ENCODE measurements around the gene ASTL.
"Not testable (repeated sequence)": the region's sequence is repeated elsewhere in the genome, so short reads cannot be mapped to it uniquely, and the experiment has no call there.

The ASTL gene

GRCh38 chr2:96089356-96090195 lies 48.7 kb downstream of the ASTL start:
- TF ChIP-seq CTCF (conservative IDR thresholded peaks at IDR 0.05; ENCODE audit: low read length): no peak
- DNase-seq (ENCODE audit: low read depth): no peak
- no peak overlapping the region for H3K4me3 ChIP-seq (ENCODE audit: low read length)

- TF ChIP-seq CTCF (conservative IDR thresholded peaks at IDR 0.05; ENCODE audit: low read length): no peak
Observed at GRCh38 chr2:96088340-96089335, 49.7 kb downstream of the ASTL start.

GRCh38 chr2:96087130-96087529 lies 51.2 kb downstream of the ASTL start:
- no peak for DNase-seq (ENCODE audit: low read depth)
- TF ChIP-seq CTCF (conservative IDR thresholded peaks at IDR 0.05; ENCODE audit: low read length): no peak
- H3K4me3 ChIP-seq (ENCODE audit: low read length): no peak overlapping the region

More at GRCh38 chr2:96088340-96089335, 49.7 kb downstream of the ASTL start:
- DNase-seq (ENCODE audit: low read depth): no peak
- H3K4me3 ChIP-seq (ENCODE audit: low read length): no peak overlapping the region

- TF ChIP-seq CTCF (conservative IDR thresholded peaks at IDR 0.05; ENCODE audit: low read length): no peak
- no peak overlapping the region for H3K4me3 ChIP-seq (ENCODE audit: low read length)
- DNase-seq (ENCODE audit: low read depth): no peak
Observed at GRCh38 chr2:96085541-96086355, 52.6 kb downstream of the ASTL start.

- H3K4me3 ChIP-seq (ENCODE audit: low read length): not testable (repeated sequence)
Observed at GRCh38 chr2:96084858-96085518, 53.3 kb downstream of the ASTL start.

GRCh38 chr2:96083989-96084857 lies 54.1 kb downstream of the ASTL start:
- DNase-seq (ENCODE audit: low read depth): no peak
- H3K4me3 ChIP-seq (ENCODE audit: low read length): no peak overlapping the region
- TF ChIP-seq CTCF (conservative IDR thresholded peaks at IDR 0.05; ENCODE audit: low read length): no peak

More at GRCh38 chr2:96084858-96085518, 53.3 kb downstream of the ASTL start:
- not testable (repeated sequence) for DNase-seq (ENCODE audit: low read depth)
